BLaER1 treated with 17β-estradiol and CSF1 and Interleukin-3, amounts not matched to agents 10 nM and 100 nM (cell line): ENCODE data around the gene HOXA1.
A peak's percentile ranks its signal among the peaks of the same experiment; 100 is the strongest.
"Not testable (repeated sequence)": the region's sequence is repeated elsewhere in the genome, so short reads cannot be mapped to it uniquely, and the experiment has no call there.

Experiments
- H3K27ac ChIP-seq, 11 experiments: shearing (Covaris generic); formaldehyde crosslinking; 2 replicates each; pipeline ENCODE4 v1.8.1; 2022
- H3K27me3 ChIP-seq, 11 experiments: shearing (Covaris generic); formaldehyde crosslinking; 2 replicates each; pipeline ENCODE4 v1.8.1; 2022
- H3K36me3 ChIP-seq, 11 experiments: shearing (Covaris generic); formaldehyde crosslinking; 2 replicates each; pipeline ENCODE4 v1.8.1; 2022
- H3K4me1 ChIP-seq, 10 experiments: shearing (Covaris generic); formaldehyde crosslinking; 2 replicates each; pipeline ENCODE4 v1.8.1; 2022
- H3K4me2 ChIP-seq, 11 experiments: shearing (Covaris generic); formaldehyde crosslinking; 2 replicates each; pipeline ENCODE4 v1.8.1; 2022
- H3K4me3 ChIP-seq, 10 experiments: shearing (Covaris generic); formaldehyde crosslinking; 2 replicates each; pipeline ENCODE4 v1.8.1; 2022
- H3K9ac ChIP-seq, 11 experiments: shearing (Covaris generic); formaldehyde crosslinking; 2 replicates each; pipeline ENCODE4 v1.8.1; 2022
- H3K9me3 ChIP-seq, 11 experiments: shearing (Covaris generic); formaldehyde crosslinking; replicated peaks in 1 of 11; 2 replicates each; pipeline ENCODE4 v1.8.1; 2022
- H4K20me1 ChIP-seq, 11 experiments: shearing (Covaris generic); formaldehyde crosslinking; 2 replicates each; pipeline ENCODE4 v1.8.1; 2022
- Cebpa-rat ChIP-seq, 11 experiments: shearing (Covaris generic); IDR thresholded peaks; 2 replicates each; pipeline ENCODE4 v1.8.1; 2022

Gene HOXA1

GRCh38 chr7:27048438-27048837 lies 47.4 kb downstream of the HOXA1 start:
- Histone ChIP-seq H3K4me3 (no peak overlapping the region), H3K27ac (no peak overlapping the region), H3K9me3 (peaks cover 0 to 17% (median 12%) of the 10 kb centered on the region in 11 experiments; a peak in 12 of 22 replicates), H3K4me1 (peaks cover 0 to 11% (median 0%) of the 10 kb centered on the region in 10 experiments; a peak in 3 of 20 replicates), H3K9ac (no peak overlapping the region), H3K36me3 (no peaks in the 10 kb centered on the region), H3K4me2 (no peak overlapping the region), H3K27me3 (no peaks in the 10 kb centered on the region), H4K20me1 (no peaks in the 10 kb centered on the region)
- no peak for TF ChIP-seq Cebpa-rat (IDR thresholded peaks at IDR 0.05)

GRCh38 chr7:27046854-27047549 lies 48.8 kb downstream of the HOXA1 start:
- Histone ChIP-seq H3K9ac (no peak overlapping the region), H3K9me3 (peaks cover 0 to 27% (median 17%) of the 10 kb centered on the region in 11 experiments; a peak in 14 of 22 replicates), H3K27me3 (no peaks in the 10 kb centered on the region), H3K4me2 (peak overlapping the region in 3 of 11 experiments; percentile 26 to 38 (median 33); a peak in 4 of 22 replicates), H3K4me1 (peaks cover 0 to 11% (median 0%) of the 10 kb centered on the region in 10 experiments; a peak in 3 of 20 replicates), H4K20me1 (no peaks in the 10 kb centered on the region), H3K36me3 (no peaks in the 10 kb centered on the region), H3K4me3 (no peak overlapping the region), H3K27ac (peak overlapping the region in 1 of 11 experiments; percentile 27; a peak in 2 of 22 replicates)
- no peak for TF ChIP-seq Cebpa-rat (IDR thresholded peaks at IDR 0.05)

GRCh38 chr7:27045972-27046371 lies 49.8 kb downstream of the HOXA1 start:
- H3K27me3 ChIP-seq, H3K4me2 ChIP-seq, H4K20me1 ChIP-seq, H3K9ac ChIP-seq, H3K27ac ChIP-seq, H3K4me3 ChIP-seq, H3K36me3 ChIP-seq: not testable (repeated sequence)
- H3K4me1 ChIP-seq: peaks cover 0 to 11% (median 0%) of the 10 kb centered on the region in 10 experiments; a peak in 3 of 20 replicates
- peaks cover 0 to 27% (median 17%) of the 10 kb centered on the region in 11 experiments; a peak in 14 of 22 replicates for H3K9me3 ChIP-seq

- H3K4me3 ChIP-seq, H3K36me3 ChIP-seq, H3K27ac ChIP-seq, H3K27me3 ChIP-seq, H4K20me1 ChIP-seq, H3K9ac ChIP-seq, H3K4me2 ChIP-seq: not testable (repeated sequence)
- Histone ChIP-seq H3K4me1 (peaks cover 0 to 11% (median 0%) of the 10 kb centered on the region in 10 experiments; a peak in 3 of 20 replicates), H3K9me3 (peaks cover 0 to 27% (median 17%) of the 10 kb centered on the region in 11 experiments; a peak in 14 of 22 replicates)
Measured at GRCh38 chr7:27045066-27045465, 50.7 kb downstream of the HOXA1 start.
